Activated CD4-positive, alpha-beta T cell treated with anti-CD3 and anti-CD28 coated beads, Interleukin-2, amount 10 ng/mL, durations not matched to agents 24 days and 14 days (primary cell): ENCODE results near the gene PCDH15. TPM values are rescaled to one million over a fixed set of nuclear protein-coding genes. Genes with fewer than 3 reads are reported as not detected.

Experiments used
- DNase-seq: peaks from one replicate; pipeline ENCODE4 v3.0.0; 2022
- H3K27ac Mint-ChIP-seq: one replicate; pipeline ENCODE4 v1.8.0; 2022; ENCODE audit warnings: mild to moderate bottlenecking, mixed read lengths
- H3K27me3 Mint-ChIP-seq: one replicate; pipeline ENCODE4 v1.8.0; 2022; ENCODE audit warnings: mixed read lengths
- H3K36me3 Mint-ChIP-seq: one replicate; pipeline ENCODE4 v1.8.0; 2022; ENCODE audit warnings: low read depth, mild to moderate bottlenecking, mixed read lengths
- H3K4me1 Mint-ChIP-seq: one replicate; pipeline ENCODE4 v1.8.0; 2021; ENCODE audit warnings: mixed read lengths
- H3K4me3 Mint-ChIP-seq: one replicate; pipeline ENCODE4 v1.8.0; 2022; ENCODE audit warnings: mild to moderate bottlenecking, moderate library complexity, mixed read lengths
- H3K9me3 Mint-ChIP-seq: one replicate; pipeline ENCODE4 v1.8.0; 2021; ENCODE audit warnings: mixed read lengths
- intact Hi-C: fragments of 100-400 bp; cut with micrococcal nuclease; formaldehyde crosslinking; loops from one replicate; pipeline ENCODE4 v1.15.1; 2023
- total RNA-seq: library from RNA; stranded (reverse); gene quantifications from 2 replicates; pipeline ENCODE4 v1.2.3, GENCODE V29; 2022

The PCDH15 gene
- total RNA-seq, 1 donor from 2014 or later = not detected

DNA sequence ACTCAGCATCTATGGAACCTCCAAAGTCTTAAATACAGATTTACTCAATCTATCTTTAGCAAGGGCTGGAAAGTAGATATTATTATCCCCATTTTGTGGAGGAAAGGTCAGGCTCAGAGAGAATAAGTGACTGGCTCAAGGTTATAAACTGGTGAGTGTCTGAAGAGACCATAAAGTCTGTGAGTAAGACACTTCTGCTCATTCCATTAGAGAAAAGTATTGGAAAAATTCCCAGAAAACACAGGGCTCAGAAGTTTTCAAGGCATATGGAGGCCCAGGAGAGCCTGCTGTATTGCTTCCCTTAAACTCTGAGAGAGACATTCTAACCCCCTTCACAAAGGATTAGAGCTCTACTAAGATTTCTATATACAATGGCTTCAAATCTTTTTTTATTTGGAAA lies 134.8 kb downstream of the PCDH15 start:
- no peak for DNase-seq
- Mint-ChIP-seq H3K4me1 (no peaks in the 10 kb centered on the region), H3K4me3 (no peak overlapping the region), H3K27me3 (no peaks in the 10 kb centered on the region), H3K9me3 (no peaks in the 10 kb centered on the region), H3K27ac (no peak overlapping the region), H3K36me3 (no peaks in the 10 kb centered on the region)
- intact Hi-C loops = no loop called here

- intact Hi-C loops = no loop called here
- no peak overlapping the region for H3K27ac Mint-ChIP-seq
- no peaks in the 10 kb centered on the region for H3K9me3 Mint-ChIP-seq
- no peaks in the 10 kb centered on the region for H3K36me3 Mint-ChIP-seq
- no peaks in the 10 kb centered on the region for H3K4me1 Mint-ChIP-seq
- H3K4me3 Mint-ChIP-seq = no peak overlapping the region
- no peak for DNase-seq
- no peaks in the 10 kb centered on the region for H3K27me3 Mint-ChIP-seq
These were observed 135.9 kb downstream of the PCDH15 start for GRCh38 chr10:54665095-54665494.

DNA sequence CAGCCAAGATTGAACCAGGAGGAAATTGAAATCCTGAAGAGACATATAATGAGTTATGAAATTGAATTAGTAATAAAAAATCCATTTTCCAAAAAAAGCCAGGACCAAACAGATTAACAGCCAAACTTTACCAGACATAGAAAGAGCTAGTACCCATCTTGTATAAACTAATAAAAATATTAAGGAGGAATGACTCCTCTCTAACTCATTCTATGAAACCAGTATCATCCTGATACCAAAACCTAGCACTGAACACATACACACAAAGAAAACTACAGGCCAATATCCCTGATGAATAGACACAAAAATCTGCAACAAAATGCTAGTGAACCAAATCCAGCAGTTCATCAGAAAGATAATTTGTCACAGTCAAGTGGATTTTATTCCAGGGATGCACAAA lies 140.6 kb downstream of the PCDH15 start:
- Mint-ChIP-seq H3K27ac (no peak overlapping the region), H3K36me3 (no peaks in the 10 kb centered on the region), H3K4me3 (no peak overlapping the region), H3K27me3 (no peaks in the 10 kb centered on the region), H3K9me3 (no peaks in the 10 kb centered on the region), H3K4me1 (no peaks in the 10 kb centered on the region)
- intact Hi-C loops = no loop called here
- no peak for DNase-seq

DNA sequence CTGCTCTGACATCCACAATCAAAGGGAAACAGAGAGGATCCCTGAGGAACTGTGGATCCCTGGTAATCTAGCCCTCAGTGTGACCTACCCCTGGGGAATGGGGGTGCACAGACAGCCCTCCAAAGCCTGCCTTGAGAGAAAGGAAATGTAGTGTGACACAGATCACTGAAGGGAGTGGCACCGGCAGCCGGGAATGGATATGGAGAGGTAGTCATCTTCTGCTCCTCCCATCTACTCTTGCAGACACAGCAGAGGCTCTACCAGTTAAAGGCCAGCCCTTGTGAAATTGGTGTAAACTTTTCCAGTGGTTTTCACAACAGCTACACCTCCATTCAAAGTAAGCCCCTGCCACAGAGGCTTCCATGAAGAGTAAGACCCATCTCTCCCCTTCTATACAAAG lies 144.4 kb downstream of the PCDH15 start:
- Mint-ChIP-seq H3K36me3 (no peaks in the 10 kb centered on the region), H3K4me1 (no peaks in the 10 kb centered on the region), H3K27ac (no peak overlapping the region), H3K9me3 (no peaks in the 10 kb centered on the region), H3K4me3 (no peak overlapping the region), H3K27me3 (no peaks in the 10 kb centered on the region)
- intact Hi-C loops = no loop called here
- no peak for DNase-seq

DNA sequence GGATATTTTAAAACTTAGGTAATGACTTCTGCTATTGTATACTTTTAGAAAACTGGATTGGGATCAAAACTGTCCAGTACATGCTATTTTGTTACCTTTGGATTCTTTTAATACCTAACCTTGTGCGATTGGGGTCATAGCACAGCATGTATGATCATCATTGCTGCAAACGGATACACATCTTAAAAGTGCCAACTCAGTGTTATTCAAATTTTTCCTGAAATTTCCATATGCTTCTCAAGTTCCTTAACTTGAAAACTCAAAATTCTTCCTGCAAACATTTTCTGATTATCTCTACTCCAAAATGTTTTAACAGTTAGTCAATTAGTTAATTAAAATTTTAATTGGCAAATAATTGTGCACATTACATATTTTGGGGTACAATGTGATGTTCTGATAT lies 147.5 kb downstream of the PCDH15 start:
- H3K27ac Mint-ChIP-seq = no peak overlapping the region
- H3K36me3 Mint-ChIP-seq = no peaks in the 10 kb centered on the region
- H3K27me3 Mint-ChIP-seq = no peaks in the 10 kb centered on the region
- H3K9me3 Mint-ChIP-seq = no peaks in the 10 kb centered on the region
- no peak overlapping the region for H3K4me3 Mint-ChIP-seq
- no peaks in the 10 kb centered on the region for H3K4me1 Mint-ChIP-seq
- intact Hi-C loops = no loop called here
- DNase-seq = no peak

DNA sequence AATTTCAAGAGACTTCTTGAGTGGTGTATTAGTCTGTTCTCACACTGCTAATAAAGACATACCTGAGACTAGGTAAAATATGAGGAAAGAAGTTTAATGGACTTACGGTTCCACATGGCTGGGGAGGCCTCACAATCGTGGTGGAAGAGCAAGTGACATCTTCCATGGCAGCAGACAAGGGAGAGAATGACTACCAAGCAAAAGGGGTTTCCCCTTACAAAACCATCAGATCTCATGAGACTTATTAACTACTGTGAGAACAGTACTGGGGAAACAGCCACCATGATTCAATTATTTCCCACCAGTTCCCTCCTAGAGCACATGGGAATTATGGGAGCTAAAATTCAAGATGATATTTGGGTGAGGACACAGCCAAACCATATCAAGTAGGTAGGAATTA lies 150.5 kb downstream of the PCDH15 start:
- no peak for DNase-seq
- Mint-ChIP-seq H3K36me3 (no peaks in the 10 kb centered on the region), H3K27ac (no peak overlapping the region), H3K27me3 (no peaks in the 10 kb centered on the region), H3K4me1 (no peaks in the 10 kb centered on the region), H3K9me3 (no peaks in the 10 kb centered on the region), H3K4me3 (no peak overlapping the region)
- intact Hi-C loops = no loop called here

DNA sequence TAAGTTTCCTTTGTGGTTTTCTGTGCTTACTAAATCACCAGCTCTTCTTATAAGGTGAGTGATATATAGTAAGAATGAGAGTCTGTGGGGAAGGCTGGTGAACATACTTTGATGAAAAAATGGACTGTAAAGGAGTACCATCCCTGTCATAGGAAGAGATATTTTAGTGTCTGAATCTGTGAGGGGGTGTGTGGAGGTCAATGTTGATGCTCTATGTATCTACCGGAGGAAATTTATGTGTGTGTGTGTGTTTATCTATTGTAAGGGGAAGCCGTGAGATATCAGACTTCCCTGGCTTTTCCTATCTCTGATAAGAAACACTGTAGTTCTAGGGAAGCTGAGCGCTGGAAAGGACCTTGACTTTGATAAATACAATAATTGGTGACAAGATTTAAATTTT lies 179.0 kb downstream of the PCDH15 start:
- no peak overlapping the region for H3K27ac Mint-ChIP-seq
- no peaks in the 10 kb centered on the region for H3K36me3 Mint-ChIP-seq
- peaks cover 3% of the 10 kb centered on the region for H3K9me3 Mint-ChIP-seq
- no peak for DNase-seq
- no peak overlapping the region for H3K4me3 Mint-ChIP-seq
- intact Hi-C loops = no loop called here
- H3K4me1 Mint-ChIP-seq = no peaks in the 10 kb centered on the region
- no peaks in the 10 kb centered on the region for H3K27me3 Mint-ChIP-seq

DNA sequence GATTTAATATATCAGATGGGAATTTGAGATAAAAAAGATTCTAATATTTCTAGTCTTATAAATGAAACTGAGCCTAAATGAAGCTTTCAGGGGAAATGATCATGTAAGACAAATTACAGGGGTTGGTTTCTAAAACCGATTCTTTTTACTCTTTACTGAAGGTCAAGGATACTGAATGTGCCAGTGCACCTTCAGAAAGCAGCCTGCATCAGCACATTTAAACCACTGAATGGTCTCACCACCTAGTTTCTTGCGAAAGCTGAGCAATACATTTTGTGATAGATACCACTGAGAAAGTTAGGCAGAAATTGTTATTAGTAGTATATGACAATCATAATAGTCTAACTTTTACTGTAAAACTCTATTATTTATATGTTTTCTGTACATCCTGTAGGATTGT lies 180.7 kb downstream of the PCDH15 start:
- intact Hi-C loops = no loop called here
- no peaks in the 10 kb centered on the region for H3K9me3 Mint-ChIP-seq
- no peak overlapping the region for H3K27ac Mint-ChIP-seq
- H3K36me3 Mint-ChIP-seq = no peaks in the 10 kb centered on the region
- H3K4me1 Mint-ChIP-seq = no peaks in the 10 kb centered on the region
- no peak overlapping the region for H3K4me3 Mint-ChIP-seq
- DNase-seq = no peak
- no peaks in the 10 kb centered on the region for H3K27me3 Mint-ChIP-seq

DNA sequence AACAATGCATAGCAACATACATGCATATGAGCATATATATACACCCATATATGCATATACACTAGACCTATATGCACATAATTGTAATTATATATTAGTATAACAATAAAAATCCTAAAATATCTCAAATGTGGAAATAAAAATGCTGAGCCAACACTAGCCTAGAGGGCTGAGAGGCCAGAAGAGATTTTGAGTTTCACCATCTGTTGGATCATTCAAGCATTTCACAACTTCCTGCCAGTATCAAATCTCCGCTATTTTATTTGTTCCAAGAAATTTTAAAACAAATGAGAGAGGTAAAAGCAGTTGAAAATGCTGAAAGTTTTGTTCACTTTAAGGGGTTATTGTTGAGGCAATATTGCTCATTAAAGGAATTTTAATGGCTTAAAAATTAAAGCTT lies 187.0 kb downstream of the PCDH15 start:
- no peak overlapping the region for H3K27ac Mint-ChIP-seq
- no peak for DNase-seq
- no peaks in the 10 kb centered on the region for H3K36me3 Mint-ChIP-seq
- intact Hi-C loops = no loop called here
- no peaks in the 10 kb centered on the region for H3K27me3 Mint-ChIP-seq
- no peaks in the 10 kb centered on the region for H3K4me1 Mint-ChIP-seq
- H3K9me3 Mint-ChIP-seq = no peaks in the 10 kb centered on the region
- H3K4me3 Mint-ChIP-seq = no peak overlapping the region

DNA sequence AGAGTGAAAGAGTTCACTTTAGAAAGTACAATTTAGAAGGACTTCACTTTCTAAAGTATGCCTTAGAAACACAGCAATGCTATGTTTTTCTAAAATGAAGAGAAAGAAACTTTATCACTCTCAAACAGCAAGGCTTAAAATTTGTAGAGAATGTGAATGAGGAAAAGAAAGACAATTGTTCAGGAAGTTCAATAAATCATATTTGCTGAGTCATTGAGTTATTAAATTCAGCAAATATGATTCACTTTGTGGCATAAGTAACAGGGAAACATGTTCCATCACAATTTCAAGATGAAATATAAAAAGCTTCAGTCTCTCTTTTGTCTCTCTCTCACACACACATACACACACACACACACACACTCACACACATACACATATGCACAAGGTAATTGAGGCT lies 187.9 kb downstream of the PCDH15 start:
- Mint-ChIP-seq H3K4me3 (no peak overlapping the region), H3K36me3 (no peaks in the 10 kb centered on the region), H3K27me3 (no peaks in the 10 kb centered on the region), H3K27ac (no peak overlapping the region), H3K4me1 (no peaks in the 10 kb centered on the region), H3K9me3 (no peaks in the 10 kb centered on the region)
- DNase-seq = no peak
- intact Hi-C loops = no loop called here

GRCh38 chr10:54609423-54609822 lies 191.6 kb downstream of the PCDH15 start:
- H3K9me3 Mint-ChIP-seq = no peaks in the 10 kb centered on the region
- no peaks in the 10 kb centered on the region for H3K27me3 Mint-ChIP-seq
- no peaks in the 10 kb centered on the region for H3K4me1 Mint-ChIP-seq
- H3K27ac Mint-ChIP-seq = no peak overlapping the region
- H3K4me3 Mint-ChIP-seq = no peak overlapping the region
- intact Hi-C loops = no loop called here
- DNase-seq = no peak
- no peaks in the 10 kb centered on the region for H3K36me3 Mint-ChIP-seq

- H3K27ac Mint-ChIP-seq = no peak overlapping the region
- intact Hi-C loops = no loop called here
- no peaks in the 10 kb centered on the region for H3K4me1 Mint-ChIP-seq
- H3K4me3 Mint-ChIP-seq = no peak overlapping the region
- H3K9me3 Mint-ChIP-seq = no peaks in the 10 kb centered on the region
- H3K27me3 Mint-ChIP-seq = no peaks in the 10 kb centered on the region
- H3K36me3 Mint-ChIP-seq = no peaks in the 10 kb centered on the region
- DNase-seq = no peak
These were observed 193.0 kb downstream of the PCDH15 start for GRCh38 chr10:54607983-54608382.

- intact Hi-C loops = no loop called here
- Mint-ChIP-seq H3K9me3 (peaks cover 12% of the 10 kb centered on the region), H3K4me3 (no peak overlapping the region), H3K27ac (no peak overlapping the region), H3K4me1 (no peaks in the 10 kb centered on the region), H3K36me3 (no peaks in the 10 kb centered on the region), H3K27me3 (no peaks in the 10 kb centered on the region)
- no peak for DNase-seq
These were observed 206.7 kb downstream of the PCDH15 start for GRCh38 chr10:54594289-54594688.

GRCh38 chr10:54587971-54588370 lies 213.1 kb downstream of the PCDH15 start:
- Mint-ChIP-seq H3K4me1 (no peaks in the 10 kb centered on the region), H3K27me3 (no peaks in the 10 kb centered on the region), H3K27ac (no peak overlapping the region), H3K4me3 (no peak overlapping the region), H3K36me3 (no peaks in the 10 kb centered on the region), H3K9me3 (no peaks in the 10 kb centered on the region)
- intact Hi-C loops = no loop called here
- DNase-seq = no peak

DNA sequence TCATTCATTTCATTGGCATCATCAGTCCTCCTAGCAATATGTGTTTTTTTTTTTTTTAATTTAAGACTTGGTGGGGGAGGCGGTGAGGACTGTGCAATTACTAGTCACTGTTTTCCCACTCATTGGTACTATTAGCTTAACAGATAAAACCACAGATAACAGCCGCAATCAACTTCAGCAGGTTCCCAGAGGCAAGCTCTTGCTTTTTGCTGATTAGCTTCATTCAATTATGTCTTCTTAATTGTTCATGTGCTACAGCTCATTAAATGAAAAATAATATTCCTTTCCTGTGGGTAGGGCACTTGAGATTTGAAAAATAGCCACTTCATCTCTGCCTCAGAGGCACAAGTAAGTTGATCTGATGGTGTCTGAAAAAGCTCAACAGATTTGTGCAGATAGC lies 215.5 kb downstream of the PCDH15 start:
- H3K27me3 Mint-ChIP-seq = no peaks in the 10 kb centered on the region
- H3K36me3 Mint-ChIP-seq = no peaks in the 10 kb centered on the region
- intact Hi-C loops = no loop called here
- H3K27ac Mint-ChIP-seq = no peak overlapping the region
- no peak overlapping the region for H3K4me3 Mint-ChIP-seq
- H3K9me3 Mint-ChIP-seq = no peaks in the 10 kb centered on the region
- DNase-seq = no peak
- H3K4me1 Mint-ChIP-seq = no peaks in the 10 kb centered on the region

DNA sequence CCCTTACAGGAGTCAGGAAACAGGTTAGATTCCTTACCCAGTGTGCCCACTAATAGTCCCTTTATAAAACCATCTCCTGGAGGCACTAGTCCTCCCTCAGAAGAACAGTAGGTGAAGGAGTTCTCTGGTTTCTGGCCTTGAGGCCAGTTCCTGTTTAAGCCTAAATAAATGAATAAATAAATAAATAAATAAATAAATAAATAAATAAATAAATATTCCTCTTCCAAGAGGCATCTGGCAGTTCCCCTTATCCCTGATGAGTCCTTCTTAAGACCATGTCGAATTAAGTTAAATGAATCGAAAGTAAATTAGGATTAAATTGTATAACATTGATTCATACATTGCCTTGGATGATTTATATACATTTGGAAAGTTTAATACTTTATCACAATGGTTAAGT lies 223.3 kb downstream of the PCDH15 start:
- intact Hi-C loops = no loop called here
- H3K9me3 Mint-ChIP-seq = peaks cover 10% of the 10 kb centered on the region
- H3K4me3 Mint-ChIP-seq = no peak overlapping the region
- no peak for DNase-seq
- H3K27me3 Mint-ChIP-seq = no peaks in the 10 kb centered on the region
- H3K4me1 Mint-ChIP-seq = no peaks in the 10 kb centered on the region
- no peak overlapping the region for H3K27ac Mint-ChIP-seq
- no peaks in the 10 kb centered on the region for H3K36me3 Mint-ChIP-seq
